Hepatocyte (in vitro differentiated cells): ENCODE data around the gene LRRC52.

Source experiments
- EZH2 ChIP-seq: fragments of 200-600 bp; sonication (generic); IDR thresholded peaks from 2 replicates; pipeline ENCODE4 v1.6.1; 2016; ENCODE audit warnings: antibody characterized with exemption, mild to moderate bottlenecking, borderline replicate concordance
- EZH2phosphoT487 ChIP-seq: fragments of 200-600 bp; sonication (generic); IDR thresholded peaks from one replicate; pipeline ENCODE4 v1.6.1; 2018; ENCODE audit warnings: antibody characterized with exemption, mild to moderate bottlenecking, low read depth, moderate library complexity; ENCODE audit not compliant: unreplicated experiment, severe bottlenecking
- TF ChIP-seq, protein P1 (sequence below): fragments of 200-600 bp; sonication (generic); IDR thresholded peaks from 2 replicates; pipeline ENCODE4 v1.5.1; 2016; ENCODE audit warnings: antibody characterized with exemption, mild to moderate bottlenecking; ENCODE audit not compliant: poor library complexity

DNA sequence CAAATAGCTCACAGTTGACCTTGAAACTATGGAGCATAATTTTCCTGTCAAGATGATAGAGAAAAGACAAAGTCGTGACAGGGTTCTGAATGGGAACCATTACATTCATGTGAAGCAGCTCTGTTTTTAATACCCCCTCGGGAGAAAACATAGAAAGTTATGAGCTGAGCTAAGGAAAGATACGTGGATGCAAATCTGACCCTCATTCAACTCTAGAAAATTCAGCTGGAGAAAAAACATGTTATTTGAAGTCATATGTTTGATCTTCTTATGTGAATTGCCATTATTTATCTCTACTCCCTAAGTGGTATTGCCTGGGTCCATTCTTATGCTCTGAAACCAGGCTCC lies 48.0 kb upstream of the LRRC52 start:
- TF ChIP-seq, protein P1, sequence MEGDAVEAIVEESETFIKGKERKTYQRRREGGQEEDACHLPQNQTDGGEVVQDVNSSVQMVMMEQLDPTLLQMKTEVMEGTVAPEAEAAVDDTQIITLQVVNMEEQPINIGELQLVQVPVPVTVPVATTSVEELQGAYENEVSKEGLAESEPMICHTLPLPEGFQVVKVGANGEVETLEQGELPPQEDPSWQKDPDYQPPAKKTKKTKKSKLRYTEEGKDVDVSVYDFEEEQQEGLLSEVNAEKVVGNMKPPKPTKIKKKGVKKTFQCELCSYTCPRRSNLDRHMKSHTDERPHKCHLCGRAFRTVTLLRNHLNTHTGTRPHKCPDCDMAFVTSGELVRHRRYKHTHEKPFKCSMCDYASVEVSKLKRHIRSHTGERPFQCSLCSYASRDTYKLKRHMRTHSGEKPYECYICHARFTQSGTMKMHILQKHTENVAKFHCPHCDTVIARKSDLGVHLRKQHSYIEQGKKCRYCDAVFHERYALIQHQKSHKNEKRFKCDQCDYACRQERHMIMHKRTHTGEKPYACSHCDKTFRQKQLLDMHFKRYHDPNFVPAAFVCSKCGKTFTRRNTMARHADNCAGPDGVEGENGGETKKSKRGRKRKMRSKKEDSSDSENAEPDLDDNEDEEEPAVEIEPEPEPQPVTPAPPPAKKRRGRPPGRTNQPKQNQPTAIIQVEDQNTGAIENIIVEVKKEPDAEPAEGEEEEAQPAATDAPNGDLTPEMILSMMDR: no peak
- TF ChIP-seq EZH2: no peak
- TF ChIP-seq EZH2phosphoT487: no peak
